ENCODE results near the gene NMT1. TPM values are rescaled to one million over a fixed set of nuclear protein-coding genes. Genes with fewer than 3 reads are reported as not detected.
"Not testable (repeated sequence)": the region's sequence is repeated elsewhere in the genome, so short reads cannot be mapped to it uniquely, and the experiment has no call there.

NMT1 gene
- total and polyA plus RNA-seq, 2 donors, result 31.4 to 50.1 TPM

GRCh38 chr17:45118691-45119090 is 57.6 kb downstream of the NMT1 start:
- H3K27ac ChIP-seq (ENCODE audit: low read depth), result no peak overlapping the region
- WGBS, result 92% methylated on average over 23 of the region's 23 CpGs
- H3K4me1 ChIP-seq (ENCODE audit: insufficient read depth), result no peaks in the 10 kb centered on the region
- DNase-seq (ENCODE audit: extremely low spot score), result no peak
- H3K36me3 ChIP-seq (ENCODE audit: insufficient read depth), result no peaks in the 10 kb centered on the region
- H3K4me3 ChIP-seq (ENCODE audit: low read depth, low read length), result no peak overlapping the region

- no peak for DNase-seq (ENCODE audit: extremely low spot score)
- no peaks in the 10 kb centered on the region for H3K36me3 ChIP-seq (ENCODE audit: insufficient read depth)
- WGBS, result 84% methylated on average over 8 of the region's 8 CpGs
Measured at GRCh38 chr17:45119964-45120363, 58.8 kb downstream of the NMT1 start.

DNA sequence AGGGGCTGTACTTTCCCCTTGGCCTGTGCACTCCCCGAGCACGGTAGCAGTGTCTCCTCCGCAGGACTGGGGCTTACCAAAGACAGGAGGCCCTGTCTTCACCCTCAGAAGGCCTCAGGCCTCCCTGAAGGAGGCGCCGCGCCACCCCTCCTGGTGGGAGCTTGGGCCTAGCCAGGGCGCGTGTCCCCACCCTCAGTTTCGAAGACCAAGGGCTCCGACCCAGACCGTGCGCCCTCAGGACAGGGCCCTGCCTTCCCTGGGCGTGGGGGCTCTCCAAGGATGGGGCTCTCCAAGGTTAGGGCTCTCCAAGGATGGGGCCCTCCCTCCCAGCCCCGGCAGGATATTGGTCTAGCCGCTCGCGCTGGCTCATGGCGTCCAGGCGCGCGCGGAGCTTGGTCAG is 59.4 kb downstream of the NMT1 start:
- Histone ChIP-seq H3K4me1 (ENCODE audit: insufficient read depth) (no peaks in the 10 kb centered on the region), H3K4me3 (ENCODE audit: low read depth, low read length) (no peak overlapping the region), H3K27ac (ENCODE audit: low read depth) (no peak overlapping the region), H3K36me3 (ENCODE audit: insufficient read depth) (no peaks in the 10 kb centered on the region)
- DNase-seq (ENCODE audit: extremely low spot score), result no peak
- 89% methylated on average over 22 of the region's 22 CpGs for WGBS

More at GRCh38 chr17:45119964-45120363, 58.8 kb downstream of the NMT1 start:
- Histone ChIP-seq H3K4me3 (ENCODE audit: low read depth, low read length) (no peak overlapping the region), H3K27ac (ENCODE audit: low read depth) (no peak overlapping the region), H3K4me1 (ENCODE audit: insufficient read depth) (no peaks in the 10 kb centered on the region)

GRCh38 chr17:45121055-45121454 is 59.9 kb downstream of the NMT1 start:
- H3K27ac ChIP-seq (ENCODE audit: low read depth), result no peak overlapping the region
- no peak for DNase-seq (ENCODE audit: extremely low spot score)
- 69% methylated on average over 45 of the region's 45 CpGs for WGBS
- H3K4me3 ChIP-seq (ENCODE audit: low read depth, low read length), result no peak overlapping the region
- H3K4me1 ChIP-seq (ENCODE audit: insufficient read depth), result no peaks in the 10 kb centered on the region
- H3K36me3 ChIP-seq (ENCODE audit: insufficient read depth), result no peaks in the 10 kb centered on the region

DNA sequence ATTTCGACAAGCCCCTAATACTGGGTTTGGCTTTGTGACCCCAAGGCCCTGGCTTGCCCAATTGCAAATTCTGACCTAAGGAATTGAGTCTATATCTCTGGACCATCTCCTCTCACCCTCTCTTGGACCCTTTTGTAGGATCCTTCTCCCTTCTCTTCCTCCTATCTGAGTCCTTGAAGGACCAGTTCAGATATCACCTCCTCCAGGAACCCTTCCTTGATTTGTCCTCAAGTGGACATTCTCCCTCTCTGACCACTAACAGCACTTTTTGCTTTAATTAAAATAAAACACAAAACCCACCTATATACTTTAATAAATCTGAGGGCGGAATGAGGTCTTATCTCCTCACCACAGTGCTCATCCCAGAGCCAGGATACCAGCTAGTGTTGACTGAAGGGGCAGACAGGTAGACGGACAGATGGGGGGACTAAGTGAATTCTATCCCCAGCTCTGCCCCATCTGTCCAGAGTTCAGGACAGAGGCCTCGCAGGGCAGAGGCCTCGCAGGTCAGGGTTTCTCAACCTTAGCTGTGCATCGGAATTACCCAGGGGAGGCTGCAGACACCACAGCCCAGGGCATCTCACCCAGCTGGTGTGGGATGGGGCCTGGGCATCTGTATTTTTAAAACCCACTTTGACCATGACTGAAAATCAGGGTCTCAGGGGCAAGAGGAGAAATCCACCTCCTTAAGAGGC is 62.1 kb downstream of the NMT1 start:
- DNase-seq (ENCODE audit: extremely low spot score), result no peak
- Histone ChIP-seq H3K36me3 (ENCODE audit: insufficient read depth) (no peaks in the 10 kb centered on the region), H3K27ac (ENCODE audit: low read depth) (peak overlapping the region; percentile 77), H3K4me1 (ENCODE audit: insufficient read depth) (no peaks in the 10 kb centered on the region), H3K4me3 (ENCODE audit: low read depth, low read length) (no peak overlapping the region)
- 88% methylated on average over 6 of the region's 6 CpGs for WGBS

GRCh38 chr17:45123930-45124796 is 63.0 kb downstream of the NMT1 start:
- 62% methylated on average over 15 of the region's 15 CpGs for WGBS
- H3K4me3 ChIP-seq (ENCODE audit: low read depth, low read length), result no peak overlapping the region
- H3K4me1 ChIP-seq (ENCODE audit: insufficient read depth), result no peaks in the 10 kb centered on the region
- H3K36me3 ChIP-seq (ENCODE audit: insufficient read depth), result no peaks in the 10 kb centered on the region
- peak overlapping the region; percentile 83 for H3K27ac ChIP-seq (ENCODE audit: low read depth)
- DNase-seq (ENCODE audit: extremely low spot score), result no peak

GRCh38 chr17:45124797-45125122 is 63.6 kb downstream of the NMT1 start:
- peak overlapping the region; percentile 83 for H3K27ac ChIP-seq (ENCODE audit: low read depth)
- H3K4me1 ChIP-seq (ENCODE audit: insufficient read depth); DNase-seq (ENCODE audit: extremely low spot score); H3K4me3 ChIP-seq (ENCODE audit: low read depth, low read length); H3K36me3 ChIP-seq (ENCODE audit: insufficient read depth): not testable (repeated sequence)
- WGBS, result 68% methylated on average over 5 of the region's 5 CpGs

DNA sequence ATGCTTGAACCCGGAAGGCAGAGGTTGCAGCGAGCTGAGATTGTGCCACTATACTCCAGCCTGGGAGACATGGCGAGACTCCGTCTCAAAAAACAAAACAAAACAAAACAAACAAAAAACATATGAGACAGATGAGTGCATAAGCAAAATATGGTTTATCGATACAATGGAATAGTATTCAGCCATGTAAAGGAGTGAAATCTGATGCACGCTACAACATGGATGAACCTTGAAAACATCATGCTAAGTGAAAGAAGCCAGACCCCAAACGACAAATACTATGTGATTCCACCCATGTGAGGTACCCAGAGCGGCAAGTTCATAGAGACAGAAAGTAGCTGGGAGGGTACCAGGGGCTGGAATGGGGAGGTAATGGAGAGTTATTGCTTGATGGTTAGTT is 64.4 kb downstream of the NMT1 start:
- Histone ChIP-seq H3K4me1 (ENCODE audit: insufficient read depth) (no peaks in the 10 kb centered on the region), H3K36me3 (ENCODE audit: insufficient read depth) (no peaks in the 10 kb centered on the region), H3K4me3 (ENCODE audit: low read depth, low read length) (no peak overlapping the region), H3K27ac (ENCODE audit: low read depth) (no peak overlapping the region)
- no peak for DNase-seq (ENCODE audit: extremely low spot score)
- WGBS, result 97% methylated on average over 8 of the region's 8 CpGs

DNA sequence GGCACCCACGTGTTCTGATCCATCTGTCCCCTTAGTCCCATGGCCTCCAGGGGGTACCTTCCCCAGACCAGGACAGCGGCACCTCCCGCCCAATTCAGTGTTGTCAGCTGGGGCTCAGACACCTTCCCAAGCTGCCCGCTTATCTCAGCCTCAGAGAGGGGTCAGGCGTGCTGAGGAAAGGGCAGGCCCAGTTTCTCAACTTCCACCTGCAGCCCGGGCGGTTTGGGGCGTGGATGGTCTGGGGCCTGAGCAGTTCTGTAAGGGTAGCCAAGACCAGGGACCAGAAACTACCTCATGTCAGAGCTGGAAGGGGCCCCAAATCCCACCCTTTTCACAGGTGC is 66.1 kb downstream of the NMT1 start:
- WGBS, result 88% methylated on average over 8 of the region's 8 CpGs
- H3K36me3 ChIP-seq (ENCODE audit: insufficient read depth), result no peaks in the 10 kb centered on the region
- DNase-seq (ENCODE audit: extremely low spot score), result no peak
- no peaks in the 10 kb centered on the region for H3K4me1 ChIP-seq (ENCODE audit: insufficient read depth)
- H3K4me3 ChIP-seq (ENCODE audit: low read depth, low read length), result no peak overlapping the region
- peak overlapping the region; percentile 96 for H3K27ac ChIP-seq (ENCODE audit: low read depth)

DNA sequence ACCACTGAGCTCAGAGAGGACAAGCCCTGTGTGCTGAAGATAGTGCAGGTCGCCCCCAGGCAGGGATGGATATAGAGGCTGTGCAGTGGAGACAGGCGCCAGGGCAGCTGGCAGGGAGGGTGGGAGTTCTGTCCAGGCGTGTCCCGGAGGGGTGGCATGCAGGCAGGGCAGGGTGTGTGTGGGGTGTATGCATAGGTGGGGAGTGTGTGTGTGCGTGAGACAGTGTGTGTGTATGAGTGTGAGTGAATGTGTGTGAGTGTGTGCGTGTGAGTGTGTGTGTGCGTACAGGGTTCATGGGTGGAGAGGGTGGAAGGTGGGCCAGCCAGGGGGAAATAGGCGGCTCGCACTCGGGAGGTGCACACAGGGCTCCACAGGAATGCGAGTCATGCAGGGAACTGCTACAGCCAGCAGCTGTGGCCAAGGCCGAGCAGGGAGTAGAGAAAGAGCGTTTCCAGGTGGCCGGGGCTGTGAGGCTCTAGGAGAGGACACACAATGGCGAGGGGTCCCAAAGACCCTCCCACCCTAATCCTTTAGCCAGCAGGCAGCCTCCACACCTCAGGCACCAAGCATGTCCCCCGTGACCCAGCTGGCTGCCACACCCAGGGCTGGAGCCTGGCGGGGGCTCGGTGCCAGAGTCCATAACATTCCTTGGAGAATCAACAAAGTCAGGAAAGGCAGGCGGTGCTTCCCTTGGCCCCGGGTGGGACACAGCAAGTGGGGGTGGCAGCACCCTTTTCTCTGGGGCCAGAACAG is 66.6 kb downstream of the NMT1 start:
- Histone ChIP-seq H3K4me3 (ENCODE audit: low read depth, low read length) (no peak overlapping the region), H3K4me1 (ENCODE audit: insufficient read depth) (no peaks in the 10 kb centered on the region)
- WGBS, result 25% methylated on average over 20 of the region's 20 CpGs

GRCh38 chr17:45128331-45128730 is 67.2 kb downstream of the NMT1 start:
- Histone ChIP-seq H3K4me1 (ENCODE audit: insufficient read depth) (no peaks in the 10 kb centered on the region), H3K4me3 (ENCODE audit: low read depth, low read length) (no peak overlapping the region), H3K27ac (ENCODE audit: low read depth) (peak overlapping the region; percentile 96), H3K36me3 (ENCODE audit: insufficient read depth) (no peaks in the 10 kb centered on the region)
- WGBS, result 68% methylated on average over 5 of the region's 5 CpGs
- no peak for DNase-seq (ENCODE audit: extremely low spot score)

More for the DNA sequence above, 66.6 kb downstream of the NMT1 start:
- DNase-seq (ENCODE audit: extremely low spot score), result no peak
- no peaks in the 10 kb centered on the region for H3K36me3 ChIP-seq (ENCODE audit: insufficient read depth)
- peak overlapping the region; percentile 96 for H3K27ac ChIP-seq (ENCODE audit: low read depth)

GRCh38 chr17:45128989-45129388 is 67.9 kb downstream of the NMT1 start:
- DNase-seq (ENCODE audit: extremely low spot score), result no peak
- WGBS, result 95% methylated on average over 2 of the region's 2 CpGs
- Histone ChIP-seq H3K4me3 (ENCODE audit: low read depth, low read length) (no peak overlapping the region), H3K4me1 (ENCODE audit: insufficient read depth) (no peaks in the 10 kb centered on the region), H3K36me3 (ENCODE audit: insufficient read depth) (no peaks in the 10 kb centered on the region), H3K27ac (ENCODE audit: low read depth) (peak overlapping the region; percentile 60)

- H3K4me1 ChIP-seq (ENCODE audit: insufficient read depth), result no peaks in the 10 kb centered on the region
- no peaks in the 10 kb centered on the region for H3K36me3 ChIP-seq (ENCODE audit: insufficient read depth)
- H3K27ac ChIP-seq (ENCODE audit: low read depth), result peak overlapping the region; percentile 60
- no peak for DNase-seq (ENCODE audit: extremely low spot score)
- 52% methylated on average over 10 of the region's 10 CpGs for WGBS
- H3K4me3 ChIP-seq (ENCODE audit: low read depth, low read length), result no peak overlapping the region
Measured at GRCh38 chr17:45129426-45129939, 68.4 kb downstream of the NMT1 start.
